OCI-LY1 (cell line): ENCODE data around the gene GAGE12G.
"Not testable (repeated sequence)": the region's sequence is repeated elsewhere in the genome, so short reads cannot be mapped to it uniquely, and the experiment has no call there.

ENCODE experiments used
- H2AFZ ChIP-seq: fragments of 200-600 bp; sonication (generic), shearing (Covaris generic); 2 replicates; pipeline ENCODE4 v1.6.0; 2014; ENCODE audit warnings: antibody characterized with exemption, mild to moderate bottlenecking, low read length
- H3F3A ChIP-seq: fragments of 200-600 bp; sonication (generic), shearing (Covaris generic); 2 replicates; pipeline ENCODE4 v1.6.0; 2014; ENCODE audit warnings: mild to moderate bottlenecking, antibody characterized with exemption, low read length, moderate library complexity; ENCODE audit not compliant: insufficient read depth
- H3K27ac ChIP-seq: fragments of 200-600 bp; sonication (generic); 2 replicates; pipeline ENCODE4 v1.5.1; 2014; ENCODE audit warnings: low read length, mixed run types, mild to moderate bottlenecking, low read depth; ENCODE audit not compliant: poor library complexity, severe bottlenecking
- H3K27me3 ChIP-seq: fragments of 200-600 bp; sonication (generic); 2 replicates; pipeline ENCODE4 v1.6.0; 2014; ENCODE audit warnings: antibody characterized with exemption, mild to moderate bottlenecking, low read length, moderate library complexity; ENCODE audit not compliant: insufficient read depth
- H3K36me3 ChIP-seq: fragments of 200-600 bp; sonication (generic); 2 replicates; pipeline ENCODE4 v1.6.1; 2014; ENCODE audit warnings: mild to moderate bottlenecking, antibody characterized with exemption, low read length, moderate library complexity, mixed read lengths; ENCODE audit not compliant: insufficient read depth
- H3K4me1 ChIP-seq: fragments of 200-600 bp; sonication (generic); 2 replicates; pipeline ENCODE4 v1.5.1; 2014; ENCODE audit warnings: mild to moderate bottlenecking, low read length, moderate library complexity; ENCODE audit not compliant: insufficient read depth, severe bottlenecking
- H3K4me2 ChIP-seq: fragments of 200-600 bp; sonication (generic), shearing (Covaris generic); 2 replicates; pipeline ENCODE4 v1.6.1; 2014; ENCODE audit warnings: low read length
- H3K4me3 ChIP-seq: fragments of 200-600 bp; sonication (generic); 2 replicates; pipeline ENCODE4 v1.5.1; 2014; ENCODE audit warnings: low read length, low read depth, mild to moderate bottlenecking, mixed read lengths; ENCODE audit not compliant: poor library complexity, severe bottlenecking
- H3K79me2 ChIP-seq: fragments of 200-600 bp; shearing (Covaris generic); 2 replicates; pipeline ENCODE4 v1.6.1; 2016; ENCODE audit warnings: mixed run types, low read length, mixed read lengths; ENCODE audit not compliant: insufficient read depth
- H3K9ac ChIP-seq: fragments of 200-600 bp; sonication (generic), shearing (Covaris generic); 2 replicates; pipeline ENCODE4 v1.6.1; 2014; ENCODE audit warnings: mild to moderate bottlenecking, low read length, mixed read lengths
- H3K9me2 ChIP-seq: fragments of 200-600 bp; sonication (generic), shearing (Covaris generic); 2 replicates; pipeline ENCODE4 v1.6.1; 2014; ENCODE audit warnings: low read depth, mild to moderate bottlenecking, low read length, mixed read lengths
- H3K9me3 ChIP-seq: fragments of 200-600 bp; shearing (Covaris generic); 2 replicates; pipeline ENCODE4 v1.6.1; 2014; ENCODE audit warnings: low read length, mixed read lengths
- H4K20me1 ChIP-seq: fragments of 200-600 bp; sonication (generic), shearing (Covaris generic); 2 replicates; pipeline ENCODE4 v1.6.0; 2016; ENCODE audit warnings: mild to moderate bottlenecking, low read length; ENCODE audit not compliant: insufficient read depth
- CTCF ChIP-seq: fragments of 200-600 bp; sonication (generic), shearing (Covaris generic); IDR thresholded peaks from 2 replicates; pipeline ENCODE4 v1.5.1; 2017; ENCODE audit warnings: mild to moderate bottlenecking, antibody characterized with exemption, low read length, moderate library complexity, mixed read lengths
- EZH2 ChIP-seq: fragments of 200-600 bp; sonication (generic), shearing (Covaris generic); IDR thresholded peaks from 2 replicates; pipeline ENCODE4 v1.8.0; 2017; ENCODE audit warnings: borderline replicate concordance, mixed run types, mild to moderate bottlenecking, antibody characterized with exemption, low read length, moderate library complexity, mixed read lengths

Gene GAGE12G

GRCh38 chrX:49589196-49589595, 19.0 kb downstream of the GAGE12G start, which contains the start of gene GAGE2A:
GAGE2A (plus strand) TSS chrX:49589496; CDS start chrX:49590651, 1,155 bp downstream.
- not testable (repeated sequence) for H3K27ac ChIP-seq, H3K4me3 ChIP-seq, H3K4me1 ChIP-seq, H3K9me2 ChIP-seq, H3K36me3 ChIP-seq, H3K9me3 ChIP-seq, H3F3A ChIP-seq, H3K9ac ChIP-seq, H3K27me3 ChIP-seq, H4K20me1 ChIP-seq, H2AFZ ChIP-seq, H3K4me2 ChIP-seq, H3K79me2 ChIP-seq

- not testable (repeated sequence) for H3K4me2 ChIP-seq, H3K27ac ChIP-seq, H3K4me1 ChIP-seq, H3K36me3 ChIP-seq, H2AFZ ChIP-seq, H3F3A ChIP-seq, H3K4me3 ChIP-seq, H3K9me2 ChIP-seq, H3K9ac ChIP-seq, H3K79me2 ChIP-seq, H3K9me3 ChIP-seq, H3K27me3 ChIP-seq, H4K20me1 ChIP-seq
Observed at GRCh38 chrX:49589769-49590478, 19.7 kb downstream of the GAGE12G start.

GRCh38 chrX:49590488-49590887, 20.3 kb downstream of the GAGE12G start:
- H3K9me2 ChIP-seq, H3K27me3 ChIP-seq, H3K4me1 ChIP-seq, H3K4me2 ChIP-seq, H3K36me3 ChIP-seq, H3K4me3 ChIP-seq, H3K79me2 ChIP-seq, H3K27ac ChIP-seq, H3F3A ChIP-seq, H3K9ac ChIP-seq, H4K20me1 ChIP-seq, H2AFZ ChIP-seq, H3K9me3 ChIP-seq: not testable (repeated sequence)

GRCh38 chrX:49598720-49599119, 28.5 kb downstream of the GAGE12G start, which contains the start of gene GAGE1:
GAGE1 (plus strand) TSS chrX:49599020; CDS start chrX:49600175, 1,155 bp downstream.
- H3K4me2 ChIP-seq, H3F3A ChIP-seq, H3K9me3 ChIP-seq, H3K9me2 ChIP-seq, H3K27ac ChIP-seq, H4K20me1 ChIP-seq, H3K79me2 ChIP-seq, H3K4me3 ChIP-seq, H3K9ac ChIP-seq, H3K27me3 ChIP-seq, H3K36me3 ChIP-seq, H3K4me1 ChIP-seq, H2AFZ ChIP-seq: not testable (repeated sequence)

GRCh38 chrX:49610718-49611310, 40.6 kb downstream of the GAGE12G start:
- Histone ChIP-seq H3K36me3 (no peaks in the 10 kb centered on the region), H3K9me3 (no peaks in the 10 kb centered on the region), H3K27me3 (no peaks in the 10 kb centered on the region), H3K4me1 (no peaks in the 10 kb centered on the region), H3K4me2 (no peak overlapping the region), H2AFZ (no peak overlapping the region), H3K9me2 (no peaks in the 10 kb centered on the region), H3K79me2 (no peaks in the 10 kb centered on the region), H3K9ac (no peak overlapping the region), H4K20me1 (no peaks in the 10 kb centered on the region), H3K27ac (no peak overlapping the region), H3K4me3 (no peak overlapping the region), H3F3A (no peaks in the 10 kb centered on the region)
- TF ChIP-seq CTCF (no peak), EZH2 (no peak)
